ENCODE measurements around the gene DACH2. TPM values are rescaled to one million over a fixed set of nuclear protein-coding genes. Genes with fewer than 3 reads are reported as not detected.

DACH2 gene
- polyA plus RNA-seq, 3 donors = not detected

GRCh38 chrX:86149119-86149518 lies 868 bp downstream of the DACH2 start:
- Histone ChIP-seq H3K36me3 (replicated peaks in 1 of 2; ENCODE audit: control insufficient read depth in 1 of 2, insufficient read depth in 2 of 2, low read length in 2 of 2) (no peaks in the 10 kb centered on the region), H3K9me3 (replicated peaks in 1 of 2; ENCODE audit: control insufficient read depth in 1 of 2, insufficient read depth in 1 of 2, low read length in 2 of 2) (peaks cover 0 to 15% of the 10 kb centered on the region in 2 donors), H4K20me1 (ENCODE audit: insufficient read depth, low read length) (no peaks in the 10 kb centered on the region), H3K4me2 (replicated peaks; ENCODE audit: extremely low read depth, low read length, poor library complexity, severe bottlenecking) (no peak overlapping the region), H3K4me3 (replicated peaks in 1 of 3; ENCODE audit: low read depth in 2 of 3, low read length in 3 of 3) (no peak overlapping the region), H3K27me3 (ENCODE audit: control insufficient read depth in 2 of 2, insufficient read depth in 2 of 2, low read length in 2 of 2) (peaks cover 0 to 38% of the 10 kb centered on the region in 2 donors), H3K27ac (ENCODE audit: low read depth in 1 of 2, low read length in 2 of 2) (no peak overlapping the region), H3K9ac (ENCODE audit: insufficient read depth, low read length, poor library complexity, severe bottlenecking) (no peak overlapping the region), H3K79me2 (ENCODE audit: insufficient read depth, low read length) (no peaks in the 10 kb centered on the region), H3K4me1 (ENCODE audit: control insufficient read depth in 1 of 2, insufficient read depth in 2 of 2, low read length in 2 of 2) (no peaks in the 10 kb centered on the region), H2AFZ (ENCODE audit: insufficient read depth, low read depth, low read length, poor library complexity, severe bottlenecking) (no peak overlapping the region)
- Mint-ChIP-seq H3K27me3 (ENCODE audit: low read depth in 3 of 3) (peaks cover 29 to 40% (median 32%) of the 10 kb centered on the region in 3 donors), H3K27ac (no peak overlapping the region), H3K4me1 (peaks cover 4% of the 10 kb centered on the region), H3K4me3 (peak overlapping the region in 1 of 2 donors; percentile 18), H3K36me3 (no peaks in the 10 kb centered on the region), H3K9me3 (peaks cover 0 to 19% (median 9%) of the 10 kb centered on the region in 7 donors)
- WGBS (ENCODE audit: insufficient coverage) = no CpG with 5 or more reads among the region's 11 CpGs
- intact Hi-C loops (cut with micrococcal nuclease) = no loop called here
- no peak for TF ChIP-seq CTCF (IDR thresholded peaks at IDR 0.05)
- no peak for DNase-seq

- Mint-ChIP-seq H3K27me3 (ENCODE audit: low read depth in 3 of 3) (peaks cover 3 to 13% (median 6%) of the 10 kb centered on the region in 3 donors), H3K27ac (no peak overlapping the region), H3K4me3 (no peak overlapping the region), H3K36me3 (no peaks in the 10 kb centered on the region), H3K4me1 (no peaks in the 10 kb centered on the region), H3K9me3 (peaks cover 0 to 5% (median 0%) of the 10 kb centered on the region in 7 donors)
- Histone ChIP-seq H3K4me3 (replicated peaks in 1 of 3; ENCODE audit: low read depth in 2 of 3, low read length in 3 of 3) (no peak overlapping the region), H3K4me2 (replicated peaks; ENCODE audit: extremely low read depth, low read length, poor library complexity, severe bottlenecking) (no peak overlapping the region), H3K9ac (ENCODE audit: insufficient read depth, low read length, poor library complexity, severe bottlenecking) (no peak overlapping the region), H3K4me1 (ENCODE audit: control insufficient read depth in 1 of 2, insufficient read depth in 2 of 2, low read length in 2 of 2) (no peaks in the 10 kb centered on the region), H3K27me3 (ENCODE audit: control insufficient read depth in 2 of 2, insufficient read depth in 2 of 2, low read length in 2 of 2) (peaks cover 0 to 9% of the 10 kb centered on the region in 2 donors), H3K79me2 (ENCODE audit: insufficient read depth, low read length) (no peaks in the 10 kb centered on the region), H3K27ac (ENCODE audit: low read depth in 1 of 2, low read length in 2 of 2) (no peak overlapping the region), H2AFZ (ENCODE audit: insufficient read depth, low read depth, low read length, poor library complexity, severe bottlenecking) (no peak overlapping the region), H3K36me3 (replicated peaks in 1 of 2; ENCODE audit: control insufficient read depth in 1 of 2, insufficient read depth in 2 of 2, low read length in 2 of 2) (no peaks in the 10 kb centered on the region), H4K20me1 (ENCODE audit: insufficient read depth, low read length) (no peaks in the 10 kb centered on the region), H3K9me3 (replicated peaks in 1 of 2; ENCODE audit: control insufficient read depth in 1 of 2, insufficient read depth in 1 of 2, low read length in 2 of 2) (no peaks in the 10 kb centered on the region)
- TF ChIP-seq CTCF (IDR thresholded peaks at IDR 0.05) = no peak
- intact Hi-C loops (cut with micrococcal nuclease) = no loop called here
- no CpG with 5 or more reads among the region's 3 CpGs for WGBS (ENCODE audit: insufficient coverage)
- no peak for DNase-seq
Measured at GRCh38 chrX:86154553-86154952, 6.3 kb downstream of the DACH2 start.

Data from CD14-positive monocyte (primary cell).